GM23248 (cell line): ENCODE data around the gene INHA.

Source experiments
- EZH2 ChIP-seq: fragments of 200-600 bp; sonication (generic); IDR thresholded peaks from 2 replicates; pipeline ENCODE4 v1.6.1; 2018; ENCODE audit warnings: antibody characterized with exemption, mild to moderate bottlenecking; ENCODE audit not compliant: insufficient read depth, poor library complexity, severe bottlenecking
- EZH2phosphoT487 ChIP-seq: fragments of 200-600 bp; sonication (generic); IDR thresholded peaks from 2 replicates; pipeline ENCODE4 v1.6.1; 2018; ENCODE audit warnings: antibody characterized with exemption, moderate library complexity, mild to moderate bottlenecking, low read depth; ENCODE audit not compliant: insufficient read depth

DNA sequence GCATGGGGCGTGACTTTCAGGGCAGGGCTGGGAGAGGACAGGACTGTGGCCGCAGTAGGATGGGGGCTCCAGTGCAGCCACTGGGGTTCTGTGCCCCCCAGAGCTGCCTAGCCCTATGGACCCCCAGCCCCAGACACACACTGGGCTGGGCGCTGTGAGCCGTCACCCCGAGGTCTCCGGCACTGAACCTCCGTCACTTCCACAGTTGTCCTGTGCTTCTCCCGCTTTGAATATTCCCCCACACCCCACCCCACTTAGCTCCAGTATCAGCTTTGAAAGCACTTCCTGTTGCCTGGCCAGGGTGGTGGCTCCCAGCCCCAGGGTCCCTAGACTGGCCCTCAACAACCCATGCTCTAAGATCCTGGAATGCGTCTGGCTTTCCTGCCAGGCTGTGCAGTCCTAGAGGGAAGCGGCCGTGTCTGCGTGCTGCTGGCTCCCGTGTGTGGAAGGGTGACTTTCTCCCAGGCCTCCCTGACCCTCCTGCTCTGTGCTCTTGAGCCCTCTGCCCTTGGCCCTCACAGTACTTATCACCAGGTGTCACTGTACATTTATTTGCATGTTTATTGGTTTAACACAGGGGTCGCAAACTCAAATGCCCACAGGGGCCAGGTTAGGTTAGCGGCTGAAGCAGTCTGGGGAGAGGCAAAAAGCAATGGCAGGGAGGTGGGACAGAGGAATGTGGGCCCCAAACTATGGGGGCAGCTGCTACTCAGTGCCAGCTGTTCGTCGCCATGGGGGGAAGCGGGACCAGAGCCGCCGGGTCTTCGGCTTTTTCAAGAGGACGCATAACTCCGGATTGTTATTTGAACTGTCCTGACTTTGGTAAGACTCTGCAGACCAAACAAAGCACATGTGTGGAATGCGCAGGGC lies 10.7 kb upstream of the INHA start:
- no peak for TF ChIP-seq EZH2
- TF ChIP-seq EZH2phosphoT487: no peak
